ENCODE measurements around the gene MYO7A. TPM values are rescaled to one million over a fixed set of nuclear protein-coding genes. Genes with fewer than 3 reads are reported as not detected.

MYO7A gene
- total RNA-seq, 4 donors from 2014 or later = 13.4 to 29.9 (median 18.0) TPM

DNA sequence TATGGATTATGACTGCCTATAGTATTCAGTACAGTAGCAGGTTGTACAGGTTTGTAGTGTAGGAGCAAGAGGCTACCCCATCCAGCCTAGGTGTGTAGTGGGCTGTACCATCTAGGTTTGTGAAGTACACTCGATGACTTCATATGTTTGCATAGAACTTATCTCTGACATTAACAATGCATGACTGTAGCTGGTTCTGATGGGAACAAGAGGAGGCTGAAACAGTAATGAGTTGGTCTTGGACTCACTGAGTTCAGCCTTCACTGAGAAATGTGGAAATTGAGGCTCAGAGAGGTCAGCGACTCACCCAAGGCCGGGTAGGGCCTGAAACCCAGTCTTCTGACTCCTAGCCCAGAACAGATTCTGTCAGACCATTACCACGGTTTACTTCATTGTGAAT, 13.0 kb downstream of the MYO7A start:
- DNase-seq (ENCODE audit: low spot score) (no peak), ATAC-seq (ENCODE audit: low FRiP score) (peak; percentile 37)
- TF ChIP-seq, protein P1, sequence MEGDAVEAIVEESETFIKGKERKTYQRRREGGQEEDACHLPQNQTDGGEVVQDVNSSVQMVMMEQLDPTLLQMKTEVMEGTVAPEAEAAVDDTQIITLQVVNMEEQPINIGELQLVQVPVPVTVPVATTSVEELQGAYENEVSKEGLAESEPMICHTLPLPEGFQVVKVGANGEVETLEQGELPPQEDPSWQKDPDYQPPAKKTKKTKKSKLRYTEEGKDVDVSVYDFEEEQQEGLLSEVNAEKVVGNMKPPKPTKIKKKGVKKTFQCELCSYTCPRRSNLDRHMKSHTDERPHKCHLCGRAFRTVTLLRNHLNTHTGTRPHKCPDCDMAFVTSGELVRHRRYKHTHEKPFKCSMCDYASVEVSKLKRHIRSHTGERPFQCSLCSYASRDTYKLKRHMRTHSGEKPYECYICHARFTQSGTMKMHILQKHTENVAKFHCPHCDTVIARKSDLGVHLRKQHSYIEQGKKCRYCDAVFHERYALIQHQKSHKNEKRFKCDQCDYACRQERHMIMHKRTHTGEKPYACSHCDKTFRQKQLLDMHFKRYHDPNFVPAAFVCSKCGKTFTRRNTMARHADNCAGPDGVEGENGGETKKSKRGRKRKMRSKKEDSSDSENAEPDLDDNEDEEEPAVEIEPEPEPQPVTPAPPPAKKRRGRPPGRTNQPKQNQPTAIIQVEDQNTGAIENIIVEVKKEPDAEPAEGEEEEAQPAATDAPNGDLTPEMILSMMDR (IDR thresholded peaks at IDR 0.05) = no peak

DNA sequence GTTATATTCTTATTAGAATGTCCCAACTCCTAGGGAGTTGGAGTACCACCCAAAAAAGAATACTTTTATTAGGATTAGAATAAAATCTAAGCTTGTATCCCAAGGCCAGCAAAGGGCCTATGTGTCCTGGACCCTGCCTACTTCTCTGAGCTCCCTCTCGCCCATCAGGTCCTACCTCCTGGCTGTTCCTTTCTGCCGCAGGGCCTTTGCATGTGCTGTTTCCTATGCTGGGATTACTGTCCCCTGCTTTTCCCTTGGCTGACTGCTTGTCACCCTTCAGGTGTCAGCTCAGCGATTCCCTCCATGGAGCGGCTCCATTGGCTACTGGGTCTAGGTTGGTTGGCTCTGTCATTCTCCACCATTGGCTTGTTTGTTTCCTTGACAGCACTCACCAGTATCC, 13.4 kb downstream of the MYO7A start:
- ATAC-seq (ENCODE audit: low FRiP score) (no peak), DNase-seq (ENCODE audit: low spot score) (no peak)
- TF ChIP-seq, protein P1 (IDR thresholded peaks at IDR 0.05) = no peak

DNA sequence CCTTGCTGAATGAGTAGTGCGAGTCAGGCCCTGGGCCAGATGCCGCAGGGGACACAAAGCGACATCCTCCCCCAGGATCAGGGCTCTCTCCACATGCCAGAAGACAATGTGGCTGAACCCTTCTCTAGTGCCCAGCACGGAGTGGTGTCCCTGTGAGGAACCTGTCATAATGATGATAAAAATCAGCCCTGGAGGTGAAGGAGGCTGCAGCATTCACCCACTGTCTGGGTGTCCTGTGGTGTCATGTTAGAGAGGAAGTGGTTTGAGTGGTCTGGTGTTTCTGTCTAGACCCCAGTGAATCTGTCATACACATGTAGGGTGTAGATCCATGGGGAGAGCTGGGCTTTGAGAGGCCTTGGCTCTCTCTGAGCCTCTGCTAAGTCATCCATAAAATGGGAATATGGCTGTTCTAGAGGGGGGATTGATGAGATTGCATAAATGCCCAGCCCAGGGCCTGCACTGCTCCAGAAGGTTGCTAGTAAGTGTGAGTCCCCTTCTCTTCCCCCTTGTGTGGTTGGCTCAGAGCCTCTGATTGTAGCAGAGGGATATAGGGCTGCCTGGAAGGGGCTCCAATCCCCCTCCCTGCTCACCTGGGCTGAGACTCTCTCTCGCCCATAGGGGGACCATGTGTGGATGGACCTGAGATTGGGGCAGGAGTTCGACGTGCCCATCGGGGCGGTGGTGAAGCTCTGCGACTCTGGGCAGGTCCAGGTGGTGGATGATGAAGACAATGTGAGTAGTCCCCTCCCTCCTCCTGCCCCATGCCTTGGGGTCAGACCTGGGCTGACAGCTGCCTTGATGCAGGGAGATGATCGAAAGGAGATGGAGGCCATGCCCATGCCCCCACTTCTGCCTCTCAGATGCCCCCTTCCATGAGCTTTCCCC, 14.3 kb downstream of the MYO7A start:
- TF ChIP-seq, protein P1 (IDR thresholded peaks at IDR 0.05) = no peak
- ATAC-seq (ENCODE audit: low FRiP score) = no peak

DNA sequence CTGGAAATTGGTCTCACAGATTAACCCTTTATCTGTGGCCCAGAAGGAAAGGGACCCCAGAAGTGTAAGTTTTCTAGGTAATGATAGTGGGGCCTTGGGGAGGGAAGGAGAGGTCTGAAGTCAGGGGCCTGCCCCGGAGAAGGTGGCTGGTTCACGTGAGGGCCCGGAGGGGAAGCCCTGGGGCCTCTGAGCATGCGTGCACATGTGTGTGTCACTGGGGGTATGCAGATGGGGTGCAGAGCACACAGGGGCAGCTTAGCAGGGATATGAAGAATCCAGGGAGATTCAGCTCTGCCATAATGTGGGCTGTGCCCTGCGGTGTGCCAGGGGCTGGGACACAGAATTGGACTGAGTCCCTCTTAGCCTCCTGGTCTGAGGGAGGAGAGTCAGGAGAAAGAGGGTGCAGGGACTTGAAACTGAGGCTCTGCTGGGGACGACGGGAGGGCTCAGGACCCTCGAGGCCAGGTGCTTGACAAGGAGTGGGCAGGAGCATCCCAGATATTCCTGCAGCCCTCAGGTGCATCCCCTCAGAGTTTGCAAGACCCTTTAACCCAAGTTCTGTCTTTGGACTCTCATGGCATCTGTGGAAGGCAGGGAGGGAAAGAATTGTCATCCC, 15.5 kb downstream of the MYO7A start:
- TF ChIP-seq, protein P1 (IDR thresholded peaks at IDR 0.05) = no peak
- ATAC-seq (ENCODE audit: low FRiP score) (no peak), DNase-seq (ENCODE audit: low spot score) (no peak)

More for the DNA sequence above, 14.3 kb downstream of the MYO7A start:
- DNase-seq (ENCODE audit: low spot score) = no peak

DNA sequence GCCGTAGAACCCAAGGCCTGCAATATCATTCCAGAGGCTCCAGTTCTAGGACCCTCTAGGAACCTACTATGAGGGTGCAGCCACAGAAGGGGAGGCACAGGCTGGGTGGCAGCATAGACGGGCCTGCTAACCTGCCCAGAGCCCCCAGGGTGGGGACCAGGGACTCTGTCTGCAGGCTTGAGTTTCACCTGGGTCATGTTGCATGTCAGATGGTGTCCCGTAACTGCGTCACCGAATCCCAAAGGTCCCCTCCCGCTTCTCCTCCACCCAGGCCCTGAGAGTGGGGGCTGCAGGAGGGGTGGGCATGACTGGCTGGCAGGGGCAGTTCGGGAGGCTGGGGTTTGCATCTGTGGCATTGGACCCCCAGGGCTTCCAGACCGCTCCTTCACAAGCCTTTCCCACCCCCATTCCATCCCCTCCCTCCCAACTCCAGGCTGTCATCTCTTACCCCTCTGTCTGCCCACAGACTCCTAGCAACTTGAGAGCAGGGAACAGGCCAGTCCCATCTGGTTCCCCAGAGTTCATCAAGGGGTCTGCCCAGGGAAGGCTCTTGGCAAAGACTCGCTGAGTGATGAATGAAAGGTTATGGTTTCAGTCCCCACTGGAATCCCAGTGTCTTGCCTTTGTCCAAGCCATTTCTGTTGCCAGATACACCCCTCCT, 16.3 kb downstream of the MYO7A start:
- TF ChIP-seq, protein P1 (IDR thresholded peaks at IDR 0.05) = no peak
- DNase-seq (ENCODE audit: low spot score) (no peak), ATAC-seq (ENCODE audit: low FRiP score) (no peak)

DNA sequence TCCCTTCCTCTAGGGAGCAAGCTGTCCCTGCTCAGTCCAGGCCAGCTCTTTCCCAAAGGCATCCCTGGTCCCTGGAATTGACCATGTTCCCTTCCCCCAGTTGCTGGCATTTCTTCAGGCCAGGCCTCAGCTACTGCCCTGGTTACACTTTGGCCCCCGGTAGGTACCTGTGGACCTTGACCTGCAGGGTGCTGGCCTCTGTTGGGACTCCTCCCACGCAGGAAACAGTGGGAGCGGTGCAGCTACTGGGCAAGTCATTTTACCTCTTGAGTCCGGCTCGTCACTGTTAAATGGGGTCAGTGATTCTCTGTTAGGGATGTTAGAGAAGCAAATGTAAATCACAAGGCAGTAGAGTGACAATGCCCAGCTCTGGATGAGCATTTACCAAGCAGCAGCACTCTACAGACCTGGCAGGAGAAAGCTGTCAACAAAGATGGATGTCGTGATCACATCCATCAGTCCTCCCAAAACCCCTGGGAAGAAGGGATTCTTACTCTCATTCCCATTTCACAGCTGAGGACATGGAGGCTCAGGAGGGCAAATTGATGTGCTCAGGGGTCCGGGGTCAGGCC, 16.9 kb downstream of the MYO7A start:
- DNase-seq (ENCODE audit: low spot score) (no peak), ATAC-seq (ENCODE audit: low FRiP score) (no peak)
- TF ChIP-seq, protein P1 (IDR thresholded peaks at IDR 0.05) = no peak

All from omental fat pad (tissue), 4 donors.